T1000 (cell line): ENCODE results near the gene HTRA1.

ENCODE experiments used
- DNase-seq: peaks from one replicate; lab custom pipeline; 2025; ENCODE audit warnings: mixed read lengths; lab: John Stamatoyannopoulos, UW

The HTRA1 gene

DNA sequence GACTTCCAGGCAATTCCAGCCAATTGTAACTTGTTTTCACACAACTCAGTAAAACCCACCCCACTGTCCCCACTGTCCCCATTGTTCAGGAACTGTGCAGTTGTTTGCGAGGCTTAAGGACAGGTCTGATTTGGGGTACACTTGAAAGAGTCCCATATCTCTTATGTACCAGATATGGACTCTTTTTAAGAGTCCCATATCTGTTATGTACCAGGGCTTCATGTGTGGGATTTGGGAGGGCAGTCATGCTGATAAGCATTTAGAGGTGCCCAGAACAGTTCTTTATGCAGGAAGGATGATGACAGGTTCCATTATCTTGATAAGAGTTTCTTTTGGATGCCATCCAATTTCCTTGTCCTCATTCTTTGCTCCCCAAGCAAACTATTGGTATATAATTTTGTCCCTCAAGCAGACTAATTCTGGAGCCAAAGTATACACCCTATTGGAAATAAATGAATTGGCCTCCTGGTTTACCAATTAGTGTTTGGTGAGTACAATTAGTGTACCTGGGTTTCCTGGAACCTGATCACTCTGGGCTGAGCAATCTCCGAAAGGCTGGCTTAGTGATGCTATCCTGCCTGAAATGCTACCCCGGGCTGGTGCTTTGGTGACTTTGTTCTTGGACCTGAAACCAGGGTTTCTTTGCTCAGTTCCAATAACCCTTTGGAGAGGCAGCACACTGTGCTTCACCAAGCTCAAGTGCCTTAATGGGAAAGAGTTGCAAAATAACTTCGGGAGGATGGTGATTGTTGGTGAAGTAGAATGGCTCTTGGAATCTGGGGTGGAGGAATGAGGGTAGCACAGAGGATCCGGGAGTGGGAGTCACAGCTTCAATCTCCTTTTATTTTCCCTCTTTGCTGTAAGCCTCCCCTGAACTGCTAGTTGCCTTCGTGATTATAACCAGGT, 93.0 kb downstream of the HTRA1 start:
- DNase-seq: no peak

DNA sequence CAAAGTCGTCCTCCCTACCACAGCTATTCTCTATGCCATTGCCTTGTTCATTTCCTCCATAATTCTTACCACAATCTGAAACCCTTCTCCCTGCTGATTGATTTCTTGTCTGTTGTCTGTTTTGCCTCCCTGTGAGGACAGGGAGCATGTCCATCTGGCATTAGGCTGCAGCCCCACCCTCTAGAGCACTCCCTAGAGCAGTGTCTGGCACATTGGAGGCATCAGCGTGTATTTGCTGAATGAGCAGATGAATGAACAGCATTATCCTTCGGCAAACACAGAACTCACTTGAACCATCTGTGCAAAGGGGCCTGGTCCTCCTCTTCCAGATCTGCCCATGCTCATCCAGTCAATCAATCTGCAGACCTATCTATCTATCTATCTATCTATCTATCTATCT, 94.1 kb downstream of the HTRA1 start:
- DNase-seq: no peak

DNA sequence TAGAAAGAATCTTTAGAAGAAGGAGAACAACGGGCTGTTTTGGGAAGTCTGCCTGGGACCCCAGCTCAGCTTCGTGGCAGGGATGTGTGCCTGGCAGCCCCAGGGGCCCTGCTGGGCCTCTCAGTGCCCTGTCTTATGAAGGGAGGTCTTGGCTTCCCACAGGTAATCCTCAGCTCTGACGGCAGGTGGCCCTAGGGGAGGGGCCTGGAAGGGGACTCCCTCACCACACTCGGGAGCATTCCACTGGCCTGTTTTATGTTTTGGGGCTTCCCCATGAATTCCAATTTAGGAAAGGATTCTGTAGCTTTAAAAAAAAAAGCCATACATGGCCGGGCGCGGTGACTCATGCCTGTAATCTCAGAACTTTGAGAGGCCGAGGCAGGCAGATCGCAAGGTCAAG, 96.2 kb downstream of the HTRA1 start:
- DNase-seq: no peak

DNA sequence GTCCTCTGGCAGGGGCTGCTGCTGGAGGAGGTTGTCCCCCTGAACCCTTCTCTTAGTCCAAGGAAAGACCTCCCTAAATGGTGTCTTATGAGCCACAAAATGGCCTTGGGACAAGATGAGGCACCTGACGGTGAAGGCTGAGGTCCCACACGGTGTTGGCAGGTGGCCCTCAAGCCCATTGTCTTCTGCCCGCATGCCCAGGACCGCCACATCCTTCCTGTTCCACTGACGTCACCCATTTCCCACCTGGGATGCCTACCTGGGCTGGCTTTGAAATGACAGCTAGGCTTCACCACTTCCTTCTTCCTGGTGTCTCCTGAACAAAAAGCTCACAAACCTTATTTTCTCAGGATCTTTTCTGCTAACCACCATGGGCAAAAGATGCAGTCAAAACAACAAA, 97.1 kb downstream of the HTRA1 start:
- DNase-seq: no peak

DNA sequence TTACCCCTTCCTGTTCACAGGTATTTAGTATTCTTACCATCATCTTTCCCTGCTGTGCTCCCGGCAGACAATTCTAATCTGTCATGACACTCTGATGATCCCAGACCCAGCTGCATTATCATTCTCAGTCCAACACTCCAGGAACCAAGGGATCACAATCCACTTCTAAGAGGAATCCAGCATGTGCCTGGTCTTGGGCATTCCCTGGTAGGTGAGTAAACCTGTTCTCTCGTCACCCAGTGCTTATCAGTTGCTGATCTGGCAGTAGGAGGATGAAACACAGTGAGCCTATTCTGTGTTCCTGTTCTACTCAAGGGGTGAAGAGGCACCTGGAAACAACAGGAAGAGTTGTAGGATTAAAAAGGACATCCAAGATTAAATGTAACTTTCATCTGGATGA, 97.9 kb downstream of the HTRA1 start:
- DNase-seq: no peak

DNA sequence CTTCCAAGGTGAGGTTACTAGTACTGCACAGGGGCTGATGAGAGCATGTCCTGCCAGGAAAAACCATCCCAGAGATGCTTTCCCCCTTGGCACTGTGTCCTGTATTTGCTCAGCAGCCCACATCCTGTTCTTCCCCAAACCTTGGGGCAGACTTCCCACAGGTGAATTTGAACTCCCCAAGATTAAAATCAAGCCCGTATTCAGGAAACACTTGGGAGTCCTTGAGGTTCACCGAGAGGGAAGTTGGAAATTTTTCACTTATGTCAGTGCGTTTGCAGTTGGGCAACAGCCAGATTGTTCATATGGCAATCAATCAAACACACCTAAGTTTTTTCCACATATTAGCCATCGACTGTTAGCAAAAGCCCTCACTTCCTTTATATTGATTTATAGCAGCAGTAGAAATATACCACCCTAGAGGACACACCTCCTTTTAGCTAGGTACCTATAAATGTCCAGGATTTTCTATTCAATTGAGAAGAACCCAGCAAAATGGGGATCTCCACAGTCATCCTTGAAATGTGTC, 99.0 kb downstream of the HTRA1 start, which contains the start of gene DMBT1:
DMBT1 (plus strand) TSS at position 476 of the 526 bp plus-strand sequence; CDS start at position 493, 17 bp downstream.
- DNase-seq: no peak

DNA sequence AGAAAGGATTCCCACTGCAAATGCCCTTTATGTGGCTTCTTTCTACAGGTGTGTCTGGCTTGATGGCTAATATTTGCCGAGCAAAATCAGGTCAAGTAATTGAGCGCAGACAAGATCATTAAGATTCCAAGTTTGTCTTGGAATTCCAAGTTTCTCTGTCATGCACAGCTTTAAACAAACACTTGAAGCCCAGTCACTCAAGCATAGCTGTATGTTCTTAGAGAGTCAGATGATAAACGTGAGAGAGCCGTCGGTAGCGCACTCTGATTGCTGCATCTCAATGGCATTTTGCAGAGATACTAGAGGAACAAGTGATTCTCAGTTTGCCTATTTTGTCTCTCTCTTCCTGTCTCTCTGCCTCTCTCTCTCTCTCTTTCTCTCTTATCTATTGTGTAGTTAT, 99.9 kb downstream of the HTRA1 start:
- DNase-seq: no peak

DNA sequence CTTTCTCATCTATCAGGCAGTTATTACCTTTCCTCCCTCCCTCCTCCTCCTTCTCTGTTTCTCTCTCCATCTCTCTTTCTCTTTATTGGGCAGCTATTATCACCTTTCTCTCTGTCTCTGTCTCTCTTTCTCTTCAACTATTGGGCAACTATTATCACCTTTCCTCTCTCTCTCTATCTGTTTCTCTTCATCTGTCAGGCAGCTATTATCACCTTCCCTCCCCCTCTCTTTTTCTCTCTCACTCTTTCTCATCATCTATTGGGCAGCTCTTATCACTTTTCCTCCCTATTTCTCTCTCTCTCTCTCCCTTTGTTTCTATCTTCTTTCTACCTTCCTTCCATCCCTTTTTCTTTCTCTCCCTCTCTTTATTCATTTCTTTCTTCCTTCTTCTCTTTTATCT, 100.4 kb downstream of the HTRA1 start:
- no peak for DNase-seq
